Ovary (tissue), 3 donors: Measurements from ENCODE around the gene FANCG.

Experiments used
- EP300 ChIP-seq: sonication (generic); formaldehyde crosslinking; IDR thresholded peaks from one replicate; pipeline ENCODE4 v1.6.1; 2017; ENCODE audit warnings: antibody characterized with exemption
- TF ChIP-seq, protein P1 (sequence below), 3 donors: fragments of 450-650 bp in 2 of 3; fragments of 200-600 bp in 1 of 3; IDR thresholded peaks; one replicate each; pipeline versions ENCODE4 v1.5.1 to v1.8.0; 2016 to 2022; ENCODE audit warnings: antibody characterized with exemption in 3 of 3, mild to moderate bottlenecking in 1 of 3
- donor health status: DM: no; HTN: no; CAD: no.

DNA sequence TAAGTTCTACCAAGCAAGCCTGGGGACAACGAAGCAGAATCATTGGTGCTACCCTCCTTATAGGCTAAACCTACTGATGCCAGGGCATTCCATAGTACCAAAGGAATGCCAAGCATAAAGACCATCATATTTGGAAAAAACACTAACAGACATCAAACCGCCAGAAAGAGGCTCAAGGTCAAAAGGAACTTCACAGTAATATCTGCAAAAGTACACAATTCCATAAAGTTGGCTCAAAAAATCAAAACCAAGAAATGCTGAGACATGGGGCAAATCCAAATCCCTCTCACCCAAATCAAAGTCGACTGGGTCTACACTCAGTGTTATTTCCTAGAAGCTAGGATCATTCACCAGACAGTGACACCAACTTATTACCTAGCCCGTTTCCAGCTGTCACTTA is 10.7 kb downstream of the FANCG start:
- TF ChIP-seq, protein P1, sequence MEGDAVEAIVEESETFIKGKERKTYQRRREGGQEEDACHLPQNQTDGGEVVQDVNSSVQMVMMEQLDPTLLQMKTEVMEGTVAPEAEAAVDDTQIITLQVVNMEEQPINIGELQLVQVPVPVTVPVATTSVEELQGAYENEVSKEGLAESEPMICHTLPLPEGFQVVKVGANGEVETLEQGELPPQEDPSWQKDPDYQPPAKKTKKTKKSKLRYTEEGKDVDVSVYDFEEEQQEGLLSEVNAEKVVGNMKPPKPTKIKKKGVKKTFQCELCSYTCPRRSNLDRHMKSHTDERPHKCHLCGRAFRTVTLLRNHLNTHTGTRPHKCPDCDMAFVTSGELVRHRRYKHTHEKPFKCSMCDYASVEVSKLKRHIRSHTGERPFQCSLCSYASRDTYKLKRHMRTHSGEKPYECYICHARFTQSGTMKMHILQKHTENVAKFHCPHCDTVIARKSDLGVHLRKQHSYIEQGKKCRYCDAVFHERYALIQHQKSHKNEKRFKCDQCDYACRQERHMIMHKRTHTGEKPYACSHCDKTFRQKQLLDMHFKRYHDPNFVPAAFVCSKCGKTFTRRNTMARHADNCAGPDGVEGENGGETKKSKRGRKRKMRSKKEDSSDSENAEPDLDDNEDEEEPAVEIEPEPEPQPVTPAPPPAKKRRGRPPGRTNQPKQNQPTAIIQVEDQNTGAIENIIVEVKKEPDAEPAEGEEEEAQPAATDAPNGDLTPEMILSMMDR (IDR thresholded peaks at IDR 0.05) = no peak
- no peak for TF ChIP-seq EP300
